ENCODE results near the gene DNAH3.

DNA sequence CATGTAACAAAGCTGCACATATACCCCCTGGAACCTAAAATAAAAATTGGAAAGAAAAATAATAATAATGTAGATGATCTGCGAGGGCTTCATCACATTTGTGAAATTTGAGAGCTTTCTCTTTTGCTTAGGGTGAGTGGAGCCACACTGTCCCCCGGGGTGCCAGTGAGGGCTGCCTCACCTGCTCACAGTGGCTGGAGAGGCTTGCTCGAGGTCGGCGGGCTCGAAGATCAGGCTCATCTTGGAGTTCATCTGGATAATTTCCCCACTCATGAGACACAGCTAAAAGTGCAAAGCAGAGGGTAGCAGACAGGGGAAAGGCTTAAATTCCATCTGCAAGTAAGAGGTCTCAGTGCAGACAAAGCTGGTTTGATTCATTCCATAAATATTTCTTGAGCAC is 123.8 kb downstream of the DNAH3 start:
- TF ChIP-seq YY1 (IDR thresholded peaks at IDR 0.05; ENCODE audit: insufficient read depth, insufficient read length) (no peak), ZNF274 (IDR thresholded peaks at IDR 0.05; ENCODE audit: low read depth, low read length) (no peak)

Measured in NT2/D1 (cell line).